ENCODE results near the gene CDIPT.

Gene CDIPT

GRCh38 chr16:29858974-29859373 is 4.1 kb downstream of the CDIPT start:
- H3K9ac ChIP-seq (ENCODE audit: low read depth, low read length, poor library complexity, severe bottlenecking), result no peak overlapping the region
- no peaks in the 10 kb centered on the region for H3K9me2 ChIP-seq (replicated peaks; ENCODE audit: low read depth, low read length)
- H4K20me1 ChIP-seq (ENCODE audit: insufficient read depth, low read length, poor library complexity, severe bottlenecking), result peaks cover 6% of the 10 kb centered on the region
- peaks cover 13% of the 10 kb centered on the region for H3K4me1 ChIP-seq (ENCODE audit: insufficient read depth, low read length, poor library complexity, severe bottlenecking)
- no peak overlapping the region for H2AFZ ChIP-seq (ENCODE audit: low read length)
- H3K4me3 ChIP-seq (ENCODE audit: low read length, poor library complexity, severe bottlenecking), result no peak overlapping the region
- H3K9me3 ChIP-seq (ENCODE audit: insufficient read depth, low read depth, low read length), result no peaks in the 10 kb centered on the region
- peaks cover 23% of the 10 kb centered on the region for H3K79me2 ChIP-seq (ENCODE audit: insufficient read depth, low read length)
- no peak overlapping the region for H3K4me2 ChIP-seq (ENCODE audit: low read depth, low read length, poor library complexity, severe bottlenecking)
- no peaks in the 10 kb centered on the region for H3F3A ChIP-seq (ENCODE audit: low read depth)
- H3K36me3 ChIP-seq (ENCODE audit: insufficient read depth, low read length), result no peaks in the 10 kb centered on the region; the same call in 1 of the 2 replicates
- TF ChIP-seq EZH2phosphoT487 (IDR thresholded peaks at IDR 0.05; ENCODE audit: borderline replicate concordance) (no peak), CTCF (conservative IDR thresholded peaks at IDR 0.05; ENCODE audit: low read length) (no peak)
- no peaks in the 10 kb centered on the region for H3K27me3 ChIP-seq (ENCODE audit: insufficient read depth, low read length, poor library complexity, severe bottlenecking)

DNA sequence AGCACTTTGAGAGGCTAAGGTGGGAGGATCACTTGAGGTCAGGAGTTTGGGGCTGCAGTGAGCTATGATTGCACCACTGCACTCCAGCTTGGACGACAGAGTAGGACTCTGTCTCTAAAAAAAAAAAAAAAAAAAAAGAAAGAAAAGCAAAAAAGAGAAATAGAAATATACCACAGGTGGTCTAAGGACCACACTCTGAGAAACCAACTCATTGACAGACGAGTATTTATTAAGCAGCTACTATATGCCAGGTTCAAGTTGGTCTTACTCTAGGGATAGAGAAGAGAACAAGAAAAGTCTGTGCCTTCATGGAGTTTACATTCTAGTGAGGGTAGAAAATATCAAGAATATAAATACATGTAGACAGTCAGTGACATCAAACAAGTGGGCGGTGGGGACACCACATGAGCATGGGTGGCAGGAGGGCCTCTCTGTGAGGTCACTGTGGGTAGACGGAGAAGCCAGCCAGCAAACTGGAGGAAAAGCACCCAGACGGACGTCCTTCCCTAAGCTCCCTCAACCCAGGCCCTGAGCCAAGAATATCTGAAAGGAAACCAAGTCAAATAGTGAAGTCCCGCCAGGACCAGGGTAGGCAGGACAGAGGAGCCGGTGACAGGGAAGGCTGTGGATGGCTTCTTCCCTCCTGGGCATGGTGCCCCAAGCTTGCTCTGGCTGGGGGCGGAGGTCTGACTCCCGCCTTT is 4.7 kb downstream of the CDIPT start:
- peaks cover 23% of the 10 kb centered on the region for H3K79me2 ChIP-seq (ENCODE audit: insufficient read depth, low read length)
- no peak for TF ChIP-seq EZH2phosphoT487 (IDR thresholded peaks at IDR 0.05; ENCODE audit: borderline replicate concordance)
- no peak for TF ChIP-seq CTCF (conservative IDR thresholded peaks at IDR 0.05; ENCODE audit: low read length)
- H3K9ac ChIP-seq (ENCODE audit: low read depth, low read length, poor library complexity, severe bottlenecking), result no peak overlapping the region
- H3K9me3 ChIP-seq (ENCODE audit: insufficient read depth, low read depth, low read length), result no peaks in the 10 kb centered on the region
- no peaks in the 10 kb centered on the region for H3K27me3 ChIP-seq (ENCODE audit: insufficient read depth, low read length, poor library complexity, severe bottlenecking)
- no peaks in the 10 kb centered on the region for H3K9me2 ChIP-seq (replicated peaks; ENCODE audit: low read depth, low read length)
- peaks cover 13% of the 10 kb centered on the region for H3K4me1 ChIP-seq (ENCODE audit: insufficient read depth, low read length, poor library complexity, severe bottlenecking)
- no peaks in the 10 kb centered on the region; the same call in 1 of the 2 replicates for H3K36me3 ChIP-seq (ENCODE audit: insufficient read depth, low read length)
- no peak overlapping the region for H3K4me3 ChIP-seq (ENCODE audit: low read length, poor library complexity, severe bottlenecking)
- H2AFZ ChIP-seq (ENCODE audit: low read length), result no peak overlapping the region
- H4K20me1 ChIP-seq (ENCODE audit: insufficient read depth, low read length, poor library complexity, severe bottlenecking), result peaks cover 6% of the 10 kb centered on the region
- H3F3A ChIP-seq (ENCODE audit: low read depth), result no peaks in the 10 kb centered on the region
- H3K4me2 ChIP-seq (ENCODE audit: low read depth, low read length, poor library complexity, severe bottlenecking), result no peak overlapping the region

DNA sequence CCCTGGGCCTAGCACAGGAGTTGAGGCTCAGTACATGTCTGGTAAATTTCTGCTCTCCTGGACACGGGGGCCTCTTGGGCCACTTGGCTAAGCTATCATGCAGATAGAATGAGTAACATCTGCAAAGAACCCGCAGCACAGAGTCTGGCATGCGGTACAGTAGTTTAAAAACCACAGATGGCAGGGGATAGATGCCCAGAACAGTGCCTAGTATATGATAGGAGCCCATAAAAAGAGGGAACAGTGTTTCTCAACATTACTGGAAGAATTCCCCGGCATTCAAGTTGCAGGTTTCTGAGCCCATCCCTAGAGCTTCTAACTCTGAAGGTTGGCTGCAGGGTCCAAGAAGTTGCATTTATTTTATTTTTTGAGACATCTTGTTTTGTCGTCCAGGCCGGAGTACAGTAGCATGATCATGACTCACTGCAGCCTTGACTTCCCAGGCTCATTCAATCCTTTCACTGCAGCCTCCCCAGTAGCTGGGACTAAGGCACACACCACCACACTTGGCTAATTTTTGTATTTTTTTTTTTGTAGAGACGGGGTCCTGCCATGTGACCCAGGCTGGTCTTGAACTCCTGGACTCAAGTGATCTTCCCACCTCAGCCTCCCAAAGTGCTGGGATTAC is 5.8 kb downstream of the CDIPT start:
- no peak overlapping the region for H3K4me2 ChIP-seq (ENCODE audit: low read depth, low read length, poor library complexity, severe bottlenecking)
- H3K9ac ChIP-seq (ENCODE audit: low read depth, low read length, poor library complexity, severe bottlenecking), result no peak overlapping the region
- H3F3A ChIP-seq (ENCODE audit: low read depth), result no peaks in the 10 kb centered on the region
- H4K20me1 ChIP-seq (ENCODE audit: insufficient read depth, low read length, poor library complexity, severe bottlenecking), result peaks cover 4% of the 10 kb centered on the region
- no peaks in the 10 kb centered on the region; the same call in 1 of the 2 replicates for H3K36me3 ChIP-seq (ENCODE audit: insufficient read depth, low read length)
- peaks cover 17% of the 10 kb centered on the region for H3K79me2 ChIP-seq (ENCODE audit: insufficient read depth, low read length)
- TF ChIP-seq EZH2phosphoT487 (IDR thresholded peaks at IDR 0.05; ENCODE audit: borderline replicate concordance) (no peak), CTCF (conservative IDR thresholded peaks at IDR 0.05; ENCODE audit: low read length) (no peak)
- H3K4me3 ChIP-seq (ENCODE audit: low read length, poor library complexity, severe bottlenecking), result no peak overlapping the region
- H3K4me1 ChIP-seq (ENCODE audit: insufficient read depth, low read length, poor library complexity, severe bottlenecking), result peaks cover 12% of the 10 kb centered on the region
- no peaks in the 10 kb centered on the region for H3K9me3 ChIP-seq (ENCODE audit: insufficient read depth, low read depth, low read length)
- no peaks in the 10 kb centered on the region for H3K27me3 ChIP-seq (ENCODE audit: insufficient read depth, low read length, poor library complexity, severe bottlenecking)
- no peak overlapping the region for H2AFZ ChIP-seq (ENCODE audit: low read length)
- H3K9me2 ChIP-seq (replicated peaks; ENCODE audit: low read depth, low read length), result no peaks in the 10 kb centered on the region
